Stomach (tissue), 4 donors: ENCODE measurements around the gene NUP93.

Source experiments
- CTCF ChIP-seq, 7 experiments: fragments of 450-650 bp in 4 of 7; fragments of 200-600 bp in 3 of 7; sonication (generic) in 3 of 7; IDR thresholded peaks; one replicate each; pipeline ENCODE4 v1.5.1; 2016 to 2019; ENCODE audit warnings: antibody characterized with exemption in 7 of 7, control low read depth in 2 of 7, mild to moderate bottlenecking in 1 of 7
- EP300 ChIP-seq: sonication (generic); formaldehyde crosslinking; IDR thresholded peaks from one replicate; pipeline ENCODE4 v1.6.1; 2017; ENCODE audit warnings: antibody characterized with exemption
- POLR2A ChIP-seq, 4 donors: fragments of 450-650 bp; IDR thresholded peaks; one replicate each; pipeline ENCODE4 v1.6.1; 2016; ENCODE audit warnings: antibody characterized with exemption in 4 of 4, control low read depth in 2 of 4, mild to moderate bottlenecking in 1 of 4, moderate library complexity in 1 of 4
- POLR2AphosphoS5 ChIP-seq, 3 donors: sonication (generic); formaldehyde crosslinking; IDR thresholded peaks; one replicate each; pipeline ENCODE4 v1.6.1; 2016; ENCODE audit warnings: antibody characterized with exemption in 3 of 3

DNA sequence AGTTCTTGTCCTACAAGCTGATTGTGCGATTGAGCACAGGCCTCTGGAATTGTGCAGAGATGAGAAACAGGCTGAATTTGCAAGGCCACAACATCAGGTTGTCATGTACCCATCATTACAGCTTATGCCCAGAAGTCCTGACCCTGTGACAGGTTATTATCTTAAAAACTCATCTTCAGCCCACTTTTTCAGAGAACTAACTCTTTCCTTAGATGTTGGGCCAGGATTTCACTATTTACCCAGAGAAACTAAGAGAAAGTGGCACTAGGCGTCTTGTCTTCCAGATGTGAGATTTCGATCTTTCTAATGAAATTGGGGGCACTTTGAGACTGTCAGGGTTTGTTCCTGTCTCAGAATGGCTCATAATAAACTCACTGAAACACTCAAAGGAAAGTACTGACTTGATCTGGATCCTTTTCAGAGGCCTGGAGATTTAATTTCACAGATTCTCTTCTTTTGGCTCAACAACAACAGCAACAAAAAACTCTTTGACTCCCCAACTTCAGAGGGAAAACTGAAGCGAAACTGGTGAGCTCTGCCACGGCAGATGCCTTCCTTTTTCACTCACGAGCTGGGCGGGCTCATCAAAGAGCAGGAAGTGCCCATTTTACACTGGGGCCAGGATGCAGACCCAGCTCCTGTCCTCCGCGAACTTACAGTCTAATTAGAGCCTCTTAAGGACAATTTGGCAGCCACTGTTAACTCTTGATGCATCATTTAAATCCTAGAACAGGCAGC is 117.4 kb downstream of the NUP93 start:
- no peak for TF ChIP-seq CTCF (IDR thresholded peaks at IDR 0.05)
- TF ChIP-seq POLR2A (IDR thresholded peaks at IDR 0.05), result no peak
- TF ChIP-seq EP300, result no peak
- TF ChIP-seq POLR2AphosphoS5 (IDR thresholded peaks at IDR 0.05), result no peak
